Stimulated activated CD4-positive, alpha-beta T cell treated with anti-CD3 and anti-CD28 coated beads, TNF-alpha, amount 100 ng/mL, for 48 hours (primary cell): ENCODE data around the gene SCO1.
"Not testable (repeated sequence)": the region's sequence is repeated elsewhere in the genome, so short reads cannot be mapped to it uniquely, and the experiment has no call there.

Experiments
- DNase-seq, 3 donors: peaks; one replicate each; pipeline ENCODE4 v3.0.0-alpha.2; 2020; ENCODE audit warnings: low read depth in 3 of 3

Gene SCO1

DNA sequence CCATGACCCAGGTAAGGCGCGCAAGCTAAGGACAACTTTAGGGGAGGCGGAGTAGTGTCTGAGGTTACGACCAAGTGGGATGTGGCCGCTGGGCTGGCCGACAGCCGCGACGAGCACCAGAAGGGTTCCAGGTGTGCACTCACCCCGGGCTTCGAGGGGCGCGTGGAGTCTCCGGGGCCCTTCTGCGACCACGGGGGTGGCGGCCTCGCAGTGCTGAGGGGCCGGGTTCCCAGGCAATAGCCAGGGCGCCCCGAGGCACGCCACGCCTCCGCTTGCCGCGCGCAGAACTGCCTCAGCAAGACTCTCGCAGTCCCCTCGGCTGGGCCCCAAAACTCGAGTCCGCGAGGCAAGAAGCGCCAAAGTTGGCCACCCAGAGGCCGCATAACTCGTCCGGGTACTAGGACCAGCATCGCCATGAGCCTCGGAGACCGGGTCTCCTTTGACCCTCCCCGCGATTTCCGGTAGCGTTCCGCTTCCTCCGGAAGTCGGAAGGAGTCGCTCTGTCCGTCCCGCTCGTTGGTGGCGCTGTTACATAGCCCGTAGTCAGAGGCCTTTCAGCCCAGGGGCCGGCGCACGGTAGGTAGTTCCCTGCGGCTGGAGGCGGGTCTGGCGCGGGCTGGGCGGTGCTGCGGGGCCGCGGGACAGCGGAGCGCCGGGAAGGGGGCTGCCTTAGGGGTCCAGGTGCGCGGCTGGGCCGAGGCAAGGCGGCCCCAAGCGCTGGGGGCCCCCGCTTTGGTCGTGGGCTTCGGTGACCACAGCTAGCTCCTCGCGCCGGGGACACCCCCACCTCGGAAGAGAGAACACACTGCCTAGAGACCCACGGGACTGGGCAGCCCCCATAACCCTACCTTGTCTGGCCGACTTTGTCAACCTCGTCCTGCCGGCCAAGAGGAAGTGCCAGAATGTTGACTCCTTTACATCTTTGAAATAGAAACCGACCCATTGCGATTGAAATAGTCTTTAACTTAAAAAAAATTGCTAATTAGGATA, at the start of gene SCO1, which contains the start of gene ADPRM:
Gene SCO1 (minus strand): TSS at position 442 of the 990 bp plus-strand sequence. CDS start 26 bp downstream, at position 416.
Gene ADPRM (plus strand): TSS at position 503 of the 990 bp plus-strand sequence. CDS start 7,333 bp downstream, outside the sequence.
- DNase-seq: peak; percentile 78 to 83 (median 81)

GRCh38 chr17:10745231-10745630, 47.9 kb upstream of the SCO1 start:
- DNase-seq: no peak

DNA sequence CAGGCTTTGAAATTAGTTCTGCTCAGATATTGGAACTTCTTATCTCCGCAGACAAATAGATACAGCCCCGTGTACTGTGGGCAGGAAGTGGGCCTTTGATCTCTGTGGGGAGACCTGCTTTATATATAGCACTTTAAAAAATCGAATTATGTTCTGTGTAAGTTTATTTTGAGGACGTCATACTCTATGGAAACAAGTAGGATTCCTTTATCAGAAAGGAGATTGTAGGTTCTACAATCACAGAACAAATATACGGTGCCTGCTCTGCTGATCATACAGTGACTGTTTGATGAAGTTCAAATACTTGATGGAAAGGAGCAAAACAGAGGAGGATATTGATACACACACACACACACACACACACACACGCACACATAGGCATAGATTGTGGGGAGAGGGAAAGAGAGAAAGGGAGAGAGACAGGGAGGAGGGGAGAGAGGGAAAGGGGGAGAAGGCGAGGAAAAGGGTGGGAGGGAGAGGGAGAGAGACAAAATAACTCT, 47.2 kb upstream of the SCO1 start:
- DNase-seq: no peak

GRCh38 chr17:10743316-10744009, 46.1 kb upstream of the SCO1 start:
- DNase-seq: no peak

DNA sequence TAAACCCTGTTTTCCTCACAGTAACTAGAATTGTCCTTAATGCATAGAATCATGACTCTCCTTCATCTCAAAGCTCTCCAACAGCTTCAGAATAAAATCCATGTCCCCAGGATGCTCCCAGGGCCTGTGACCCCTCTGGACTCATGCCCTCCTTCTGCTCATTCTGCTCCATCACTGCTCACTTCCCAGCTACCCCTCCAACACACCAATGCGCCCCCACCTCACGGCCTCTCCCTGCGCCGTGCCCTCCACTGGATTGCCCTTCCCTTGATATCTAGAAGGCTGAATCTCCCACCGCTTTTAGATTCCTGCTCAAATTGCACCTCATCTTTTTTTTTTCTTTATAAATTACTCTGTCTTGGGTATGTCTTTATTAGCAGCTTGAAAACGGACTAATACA, 45.1 kb upstream of the SCO1 start:
- DNase-seq: no peak

DNA sequence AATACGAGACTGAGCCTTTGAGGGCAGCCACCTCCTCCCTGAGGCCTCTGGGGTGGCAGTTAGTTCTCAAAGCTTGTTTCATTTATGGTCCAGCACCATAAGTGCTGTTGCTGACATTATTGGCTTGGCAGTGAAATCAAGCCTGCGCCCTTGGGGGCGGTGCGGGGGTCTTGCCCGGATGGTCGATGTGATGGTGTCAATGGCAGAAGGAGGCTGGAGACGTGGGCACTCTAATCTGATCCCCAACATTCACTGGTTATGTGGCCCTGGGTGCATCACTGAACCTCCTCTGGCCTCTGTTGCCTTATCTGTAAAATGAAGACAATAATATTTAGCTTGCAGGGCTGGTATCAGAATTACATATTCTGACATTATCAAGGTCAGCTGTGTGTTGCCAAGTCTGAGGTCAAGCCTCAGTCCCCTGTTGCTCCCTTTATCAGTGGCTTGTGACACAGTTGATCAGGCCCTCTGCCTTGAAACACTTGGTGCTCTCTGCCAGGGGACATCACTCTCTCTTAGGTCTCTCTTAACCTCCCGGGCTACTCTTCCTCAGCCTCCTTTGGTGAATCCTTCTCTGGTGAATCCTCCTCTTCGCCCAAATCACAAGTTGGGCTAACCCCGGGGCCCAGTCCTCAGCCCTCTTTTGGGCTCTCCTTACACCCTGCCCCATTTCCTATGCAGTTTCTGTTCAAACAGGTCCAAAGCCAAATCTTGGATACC, 44.2 kb upstream of the SCO1 start:
- DNase-seq: no peak

DNA sequence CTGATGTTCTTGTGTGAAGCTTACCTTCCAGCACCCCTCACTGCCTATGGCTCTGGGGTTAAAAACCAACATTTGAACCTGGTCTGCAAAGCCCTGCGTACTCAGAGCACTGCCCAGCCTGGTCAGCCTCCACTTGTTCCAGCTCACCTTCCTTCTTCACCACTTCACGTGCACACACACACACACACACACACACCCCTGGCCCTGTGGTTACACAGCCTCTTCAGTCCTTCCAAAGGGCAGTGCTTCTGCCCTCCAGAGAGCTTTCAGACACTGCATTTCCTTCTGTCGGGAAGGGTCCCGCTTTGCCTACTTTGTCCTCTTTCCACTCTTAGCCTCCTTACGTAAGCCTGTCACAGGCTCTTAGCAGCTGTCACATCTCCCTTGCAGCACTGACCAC, 42.1 kb upstream of the SCO1 start:
- DNase-seq: no peak

GRCh38 chr17:10738521-10739258, 41.4 kb upstream of the SCO1 start:
- DNase-seq: no peak

- DNase-seq: no peak
Measured at GRCh38 chr17:10737736-10738135, 40.4 kb upstream of the SCO1 start.

DNA sequence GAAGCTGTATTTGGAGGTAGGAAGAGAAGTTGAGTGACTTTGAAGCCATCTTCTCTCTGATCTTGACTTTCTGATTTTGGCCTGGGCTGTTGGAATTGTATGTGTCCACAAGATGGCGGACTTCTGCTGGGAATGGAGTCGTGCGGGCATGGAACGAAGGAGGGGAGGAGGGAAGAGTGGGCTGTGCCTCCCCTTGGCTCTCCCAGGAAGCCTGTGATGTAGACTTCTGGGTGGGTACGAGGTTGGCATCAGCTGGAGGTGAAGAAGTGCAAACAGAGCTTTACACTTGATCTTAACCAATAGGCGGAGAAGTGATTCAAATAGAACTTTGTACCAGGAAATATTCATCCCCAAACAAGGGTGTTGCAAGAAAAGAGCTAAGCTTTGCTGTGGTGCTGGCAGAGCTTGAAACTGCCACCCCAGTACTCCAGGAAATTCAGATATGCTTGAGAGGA, 39.9 kb upstream of the SCO1 start:
- DNase-seq: peak in 1 of 3 donors; percentile 28

DNA sequence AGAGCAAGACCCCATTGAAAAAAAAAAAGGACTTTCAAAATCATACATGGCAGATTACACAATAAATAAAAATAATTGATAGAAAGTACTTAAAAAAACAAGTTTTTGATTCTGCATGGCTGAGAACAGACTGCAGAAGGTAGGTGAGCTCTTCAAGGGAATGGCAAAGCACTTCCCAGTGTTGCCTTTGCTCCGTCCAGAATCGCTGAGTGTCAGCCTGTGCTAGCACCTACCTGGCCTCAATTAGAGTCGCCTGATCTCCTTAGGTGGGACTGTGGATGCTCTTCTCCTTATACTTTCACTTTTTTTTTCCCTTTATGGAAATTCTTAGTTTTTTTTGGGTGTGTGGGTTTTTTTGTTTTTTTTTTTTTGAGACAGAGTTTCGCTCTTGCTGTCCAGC, 38.5 kb upstream of the SCO1 start:
- no peak for DNase-seq

DNA sequence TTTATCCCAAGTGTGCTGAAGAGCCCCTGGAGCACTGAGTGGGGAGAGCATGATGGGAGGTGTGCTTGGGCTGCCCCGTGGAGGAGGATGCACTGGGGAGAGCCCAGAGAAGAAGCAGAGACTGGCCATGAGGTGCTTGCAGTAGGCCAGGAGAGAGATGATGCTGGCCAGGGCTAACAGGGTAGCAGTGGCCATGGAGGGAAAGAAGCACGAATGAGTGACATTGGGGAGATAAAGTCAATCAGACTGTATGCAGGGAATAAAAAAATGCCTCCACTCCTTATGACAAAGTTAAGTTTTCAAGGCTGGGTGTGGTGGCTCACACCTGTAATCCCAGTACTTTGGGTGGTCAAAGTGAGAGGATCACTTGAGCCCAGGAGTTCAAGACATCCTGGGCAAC, 37.9 kb upstream of the SCO1 start:
- no peak for DNase-seq

GRCh38 chr17:10733666-10734065, 36.3 kb upstream of the SCO1 start:
- DNase-seq: no peak

- not testable (repeated sequence) for DNase-seq
Measured at GRCh38 chr17:10732121-10732520, 34.8 kb upstream of the SCO1 start.

DNA sequence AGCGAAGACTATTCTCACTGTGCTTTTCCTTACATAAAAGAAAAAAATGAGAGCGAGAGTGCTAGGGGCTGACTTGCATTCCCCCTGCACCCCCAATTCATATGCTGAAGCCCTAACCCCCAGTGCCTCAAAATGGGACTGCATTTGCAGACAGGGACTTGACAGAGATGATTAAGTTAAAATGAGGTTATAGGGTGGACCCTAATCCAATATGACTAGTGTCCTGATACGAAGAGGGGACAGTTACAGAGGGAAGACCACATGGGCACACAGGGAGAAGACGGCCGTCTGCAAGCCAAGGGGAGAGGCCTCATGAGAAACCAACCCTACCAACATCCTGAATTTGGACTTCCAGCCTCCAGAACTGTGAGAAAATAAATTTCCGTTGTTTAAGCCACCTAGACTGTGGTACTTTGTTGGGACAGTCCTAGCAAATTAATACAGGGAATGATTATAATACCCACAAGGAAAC, 34.1 kb upstream of the SCO1 start:
- no peak for DNase-seq

DNA sequence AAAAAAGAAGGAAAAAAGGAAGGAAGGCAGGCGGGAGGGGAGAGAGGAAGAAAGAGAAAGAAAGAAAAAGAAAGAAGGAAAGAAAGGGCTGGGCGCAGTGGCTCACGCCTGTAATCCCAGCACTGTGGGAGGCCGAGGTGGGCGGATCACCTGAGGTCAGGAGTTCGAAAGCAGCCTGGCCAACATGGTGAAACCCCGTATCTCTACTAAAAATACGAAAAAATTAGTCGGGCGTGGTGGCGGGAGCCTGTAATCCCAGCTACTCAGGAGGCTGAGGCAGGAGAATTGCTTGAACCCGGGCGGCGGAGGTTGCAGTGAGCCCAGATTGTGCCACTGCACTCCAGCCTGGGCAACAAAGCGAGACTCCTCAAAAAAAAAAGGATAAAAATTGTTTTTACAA, 32.9 kb upstream of the SCO1 start:
- not testable (repeated sequence) for DNase-seq

- DNase-seq: peak in 2 of 3 donors; percentile 8 to 34
Measured at GRCh38 chr17:10729334-10730193, 32.2 kb upstream of the SCO1 start, which contains the start of gene TMEM220. TSS of gene TMEM220 (minus strand) at chr17:10730023. CDS start at chr17:10729851, 172 bp downstream.

DNA sequence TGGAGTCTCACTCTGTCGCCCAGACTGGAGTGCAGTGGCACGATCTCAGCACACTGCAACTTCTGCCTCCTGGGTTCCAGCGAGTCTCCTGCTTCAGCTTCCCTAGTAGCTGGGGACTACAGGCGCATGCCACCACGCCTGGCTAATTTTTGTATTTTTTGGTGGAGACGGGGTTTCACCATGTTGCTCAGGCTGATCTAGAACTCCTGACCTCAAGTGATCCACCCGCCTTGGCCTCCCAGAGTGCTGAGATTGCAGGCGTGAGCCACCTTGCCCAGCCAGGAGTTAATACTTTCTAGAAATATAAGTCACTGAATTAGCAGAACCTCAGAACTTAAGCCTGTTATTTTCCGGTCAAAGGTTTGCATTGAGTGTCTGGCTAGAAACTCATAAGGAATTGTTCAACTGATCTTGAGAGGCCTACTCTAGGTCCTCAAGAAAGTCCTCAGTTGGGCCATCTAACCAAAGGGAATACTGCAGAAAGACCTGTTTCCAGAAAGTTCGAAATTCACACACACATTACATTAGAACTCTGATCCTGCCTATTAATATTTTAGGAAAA, 31.1 kb upstream of the SCO1 start:
- DNase-seq: no peak

DNA sequence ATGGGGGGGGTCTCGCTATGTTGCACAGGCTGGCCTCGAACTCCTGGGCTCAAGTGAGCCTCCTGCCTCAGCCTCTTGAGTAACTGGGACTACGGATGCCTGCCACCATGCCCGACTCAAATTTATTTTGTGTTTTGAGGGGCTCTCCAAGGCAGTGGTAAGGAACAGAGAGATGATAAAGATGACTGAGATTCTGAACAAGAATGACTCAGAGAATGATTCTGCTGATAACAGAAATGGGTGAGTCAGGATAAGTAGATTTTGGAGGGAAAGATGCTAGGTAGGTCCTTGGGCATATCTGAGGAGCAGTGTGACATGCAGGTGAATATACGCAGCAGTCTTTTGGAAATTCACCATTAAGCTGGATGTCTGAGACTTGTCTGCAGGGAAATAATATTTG, 29.9 kb upstream of the SCO1 start:
- no peak for DNase-seq
